GM18909 (cell line): ENCODE measurements around the gene LRRC4C.
"Not testable (repeated sequence)": the region's sequence is repeated elsewhere in the genome, so short reads cannot be mapped to it uniquely, and the experiment has no call there.

Experiments used
- ATAC-seq: cut with Tn5 transposase; IDR thresholded peaks from one replicate; pipeline ENCODE4 v1.9.1; 2021; ENCODE audit warnings: mild to moderate bottlenecking; ENCODE audit not compliant: unreplicated experiment, poor library complexity

Gene LRRC4C

DNA sequence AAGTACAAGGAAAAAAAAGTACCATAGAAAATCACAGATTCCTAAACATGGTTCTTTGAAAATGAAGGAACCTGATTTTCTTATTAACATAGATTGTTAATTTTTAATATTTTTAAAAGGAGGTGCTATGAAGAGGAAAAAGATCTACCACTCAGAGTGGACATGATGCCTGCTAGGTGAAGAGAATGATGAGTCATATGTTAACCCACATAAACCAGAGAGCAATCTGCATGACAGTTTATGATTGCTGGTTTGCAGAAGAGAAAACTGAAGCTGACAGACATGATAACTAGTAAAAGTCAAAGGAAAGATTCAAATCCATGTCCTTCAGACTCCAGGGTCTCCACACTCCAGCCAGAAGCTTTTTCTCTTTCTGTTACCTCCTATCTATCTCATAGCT, 1231.7 kb downstream of the LRRC4C start:
- ATAC-seq = peak; percentile 95

DNA sequence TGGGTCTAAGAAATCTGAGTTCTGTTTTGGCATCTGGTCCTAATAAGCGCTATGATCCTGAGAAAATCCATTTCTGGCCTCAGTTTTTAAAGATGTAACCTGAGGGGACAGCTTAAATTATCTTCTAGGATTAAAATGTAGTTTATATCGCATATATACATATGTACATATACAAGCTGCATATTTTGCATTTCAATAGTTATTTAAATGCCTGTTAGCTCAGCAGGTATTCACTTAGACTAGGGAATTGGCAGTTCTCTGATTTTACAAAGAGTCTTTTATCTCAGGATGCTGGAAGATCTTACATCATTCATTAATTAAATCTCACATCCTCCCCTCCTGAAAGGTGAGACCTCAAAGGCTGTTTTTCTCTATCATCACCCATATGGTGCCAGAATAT, 1232.8 kb downstream of the LRRC4C start:
- ATAC-seq = no peak

DNA sequence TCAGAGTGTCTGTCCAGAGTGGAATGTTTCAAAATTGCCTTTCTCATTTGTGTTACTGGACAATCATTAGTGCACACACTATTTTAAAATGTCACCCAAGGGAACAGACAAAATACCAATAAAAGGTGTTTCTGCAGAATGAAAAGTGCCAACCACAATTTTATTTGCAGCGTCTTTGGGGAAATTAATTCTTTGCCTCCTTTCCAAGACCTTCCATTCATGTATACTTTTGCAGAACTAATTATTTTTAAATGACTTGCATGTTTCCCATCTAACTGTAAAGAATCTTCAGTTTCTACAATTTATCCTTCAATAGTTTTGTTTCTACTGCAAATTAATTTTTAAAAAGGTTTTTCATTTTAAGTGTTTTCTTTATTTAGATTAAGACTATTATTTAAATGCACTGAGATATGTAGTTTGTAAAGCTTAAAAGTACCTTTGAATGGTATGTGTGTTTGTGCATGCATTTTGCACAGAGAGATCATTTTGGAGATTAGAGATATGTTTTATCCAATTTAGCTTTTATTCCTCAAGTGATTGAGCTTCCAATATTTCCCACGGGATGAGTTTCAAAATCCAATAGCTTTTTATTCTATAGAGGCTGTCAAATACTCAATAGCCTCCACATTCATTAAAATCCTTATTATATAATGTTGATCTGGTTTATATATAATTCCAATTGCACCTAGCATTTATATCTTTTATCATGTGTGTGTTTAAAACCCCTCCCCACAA, 1235.7 kb downstream of the LRRC4C start:
- no peak for ATAC-seq

DNA sequence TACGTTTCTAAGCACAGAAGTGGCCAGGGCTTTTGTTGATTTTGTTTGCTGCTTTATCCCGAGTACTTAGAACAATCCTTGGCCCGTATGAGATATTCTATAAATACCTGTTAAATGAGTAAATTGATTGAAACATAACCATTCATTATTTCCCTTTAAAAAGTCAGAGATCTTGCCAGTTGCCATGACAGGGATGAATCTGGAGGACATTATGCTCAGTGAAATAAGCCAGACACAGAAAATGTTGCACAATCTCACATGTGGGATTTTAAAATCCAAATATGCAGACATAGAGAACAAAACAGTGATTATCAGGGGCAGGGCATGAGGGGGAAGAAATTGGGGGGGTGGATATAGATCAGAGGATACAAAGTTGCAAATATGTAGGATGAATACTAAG, 1240.1 kb downstream of the LRRC4C start:
- no peak for ATAC-seq

- no peak for ATAC-seq
Observed at GRCh38 chr11:40215556-40215955, 1243.9 kb downstream of the LRRC4C start.

DNA sequence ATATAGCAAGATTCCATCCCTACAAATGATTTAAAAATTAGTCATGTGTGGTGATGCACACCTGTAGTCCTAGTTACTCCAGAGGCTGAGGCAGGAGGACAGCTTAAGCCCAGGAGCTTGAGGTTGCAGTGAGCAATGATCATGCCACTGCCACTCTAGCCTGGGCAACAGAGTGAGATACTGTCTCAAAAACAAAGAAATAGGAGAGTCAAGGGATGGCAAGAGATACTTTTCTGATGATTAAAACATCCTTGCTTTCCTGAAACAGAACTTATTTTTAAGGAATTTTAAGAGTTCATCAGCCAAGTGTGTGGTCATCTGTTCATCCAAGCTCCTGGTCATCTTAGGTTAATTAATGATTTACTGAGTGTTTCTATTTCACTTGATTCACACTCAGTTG, 1252.0 kb downstream of the LRRC4C start:
- no peak for ATAC-seq

DNA sequence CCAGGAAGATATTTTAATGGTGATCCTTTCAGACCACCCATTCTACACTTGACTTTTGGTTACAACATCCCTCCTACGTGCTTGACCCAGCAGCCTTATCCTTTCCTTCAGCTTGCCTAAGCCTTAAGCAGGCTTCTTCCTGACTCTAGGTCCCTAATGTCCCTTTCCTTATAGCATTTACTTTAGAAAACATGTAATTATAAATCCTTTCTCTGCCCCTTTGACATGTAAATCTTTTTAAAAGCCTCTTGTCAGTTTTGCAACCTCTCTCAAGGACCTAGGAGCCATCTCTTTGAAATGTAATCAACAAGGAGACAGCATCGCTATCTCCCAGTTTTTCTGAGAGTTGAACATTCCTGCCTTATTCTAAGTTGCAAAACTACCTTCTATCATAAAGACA, 1255.2 kb downstream of the LRRC4C start:
- ATAC-seq = no peak

DNA sequence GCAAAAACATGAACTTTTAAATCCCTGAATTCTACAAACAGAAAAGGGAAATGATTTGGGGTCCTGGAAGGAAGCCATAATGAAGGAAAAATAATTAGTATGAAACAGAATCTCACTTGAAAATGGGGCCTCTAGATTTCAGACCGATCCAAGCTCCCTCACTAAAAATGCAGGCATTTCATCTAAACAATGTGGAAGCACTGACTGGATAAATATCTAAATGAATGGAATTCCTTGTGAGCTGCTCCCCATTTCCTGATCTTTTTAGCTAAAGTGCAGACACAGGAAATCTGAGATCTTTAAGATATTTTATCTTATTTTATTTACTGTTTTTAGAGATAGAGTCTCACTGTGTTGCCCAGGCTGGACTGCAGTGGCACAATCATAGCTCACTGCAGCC, 1255.8 kb downstream of the LRRC4C start:
- no peak for ATAC-seq

DNA sequence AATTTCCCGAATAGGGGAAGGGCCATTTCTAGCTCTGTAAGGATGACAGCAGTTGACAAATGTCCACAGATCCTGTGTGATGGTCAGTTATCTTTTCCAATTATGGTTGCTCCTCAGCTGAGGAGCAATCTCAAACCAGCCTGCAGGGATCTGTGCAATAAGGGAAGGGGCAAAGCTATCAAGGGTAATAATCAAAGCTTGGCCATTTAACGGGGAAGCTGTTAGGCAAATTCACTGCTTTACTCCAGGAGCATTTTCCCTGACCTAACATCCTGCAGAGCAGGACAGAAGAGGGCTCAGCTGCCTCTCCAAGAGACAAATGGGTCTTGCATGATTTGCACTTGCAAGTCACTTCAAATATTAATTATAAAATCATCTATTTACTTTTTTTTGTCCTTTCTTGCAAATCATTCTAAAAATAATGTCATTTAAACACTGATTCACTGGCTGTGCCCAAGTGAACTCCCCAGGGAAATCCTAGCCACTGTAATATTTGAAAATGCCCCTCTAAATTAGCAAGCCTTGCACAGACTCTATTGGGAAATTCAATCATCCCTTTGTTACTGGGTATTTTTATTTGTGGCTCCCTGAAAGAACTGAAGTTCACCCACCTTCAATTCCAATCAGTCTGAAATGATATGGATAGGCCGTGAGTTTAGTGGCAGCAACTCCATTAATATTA, 1256.7 kb downstream of the LRRC4C start:
- no peak for ATAC-seq

DNA sequence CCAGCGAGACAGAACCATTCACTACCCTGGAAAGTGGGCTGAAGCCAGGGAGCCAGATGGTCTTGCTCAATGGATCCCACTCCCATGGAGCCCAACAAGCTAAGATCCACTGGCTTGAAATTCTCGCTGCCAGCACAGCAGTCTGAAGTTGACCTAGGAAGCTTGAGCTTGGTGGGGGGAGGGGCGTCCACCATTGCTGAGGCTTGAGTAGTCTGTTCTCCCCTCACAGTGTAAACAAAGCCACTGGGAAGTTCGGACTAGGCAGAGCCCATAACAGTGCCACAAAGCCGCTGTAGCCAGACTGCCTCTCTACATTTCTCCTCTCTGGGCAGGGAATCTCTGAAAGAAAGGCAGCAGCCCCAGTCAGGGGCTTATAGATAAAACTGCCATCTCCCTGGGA, 1266.9 kb downstream of the LRRC4C start:
- ATAC-seq = not testable (repeated sequence)

- ATAC-seq = no peak
Observed at GRCh38 chr11:40190294-40190693, 1269.2 kb downstream of the LRRC4C start.

- ATAC-seq = no peak
Observed at GRCh38 chr11:40188848-40189247, 1270.6 kb downstream of the LRRC4C start.

DNA sequence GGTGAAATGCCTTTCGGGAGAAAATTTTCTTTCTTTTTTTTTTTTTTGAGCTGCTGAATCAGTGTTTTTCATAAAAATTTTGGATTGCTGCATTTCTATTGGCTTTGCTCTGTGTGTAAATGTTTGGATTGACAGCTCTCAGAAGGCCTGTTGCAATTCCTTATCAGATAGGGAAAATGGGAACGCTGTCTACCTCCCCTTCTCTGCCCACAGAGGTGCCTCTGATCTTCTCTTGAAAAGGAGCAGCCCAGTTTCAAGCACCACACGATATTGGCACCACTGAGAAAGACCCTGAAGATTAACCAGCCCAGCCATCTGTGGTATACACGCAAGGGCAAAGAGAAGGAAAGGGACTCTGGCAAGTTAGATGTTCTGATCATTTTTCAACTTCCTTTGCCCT, 1272.2 kb downstream of the LRRC4C start:
- no peak for ATAC-seq

- ATAC-seq = no peak
Observed at GRCh38 chr11:40186437-40187263, 1272.8 kb downstream of the LRRC4C start.

GRCh38 chr11:40185793-40186192, 1273.7 kb downstream of the LRRC4C start:
- ATAC-seq = no peak

DNA sequence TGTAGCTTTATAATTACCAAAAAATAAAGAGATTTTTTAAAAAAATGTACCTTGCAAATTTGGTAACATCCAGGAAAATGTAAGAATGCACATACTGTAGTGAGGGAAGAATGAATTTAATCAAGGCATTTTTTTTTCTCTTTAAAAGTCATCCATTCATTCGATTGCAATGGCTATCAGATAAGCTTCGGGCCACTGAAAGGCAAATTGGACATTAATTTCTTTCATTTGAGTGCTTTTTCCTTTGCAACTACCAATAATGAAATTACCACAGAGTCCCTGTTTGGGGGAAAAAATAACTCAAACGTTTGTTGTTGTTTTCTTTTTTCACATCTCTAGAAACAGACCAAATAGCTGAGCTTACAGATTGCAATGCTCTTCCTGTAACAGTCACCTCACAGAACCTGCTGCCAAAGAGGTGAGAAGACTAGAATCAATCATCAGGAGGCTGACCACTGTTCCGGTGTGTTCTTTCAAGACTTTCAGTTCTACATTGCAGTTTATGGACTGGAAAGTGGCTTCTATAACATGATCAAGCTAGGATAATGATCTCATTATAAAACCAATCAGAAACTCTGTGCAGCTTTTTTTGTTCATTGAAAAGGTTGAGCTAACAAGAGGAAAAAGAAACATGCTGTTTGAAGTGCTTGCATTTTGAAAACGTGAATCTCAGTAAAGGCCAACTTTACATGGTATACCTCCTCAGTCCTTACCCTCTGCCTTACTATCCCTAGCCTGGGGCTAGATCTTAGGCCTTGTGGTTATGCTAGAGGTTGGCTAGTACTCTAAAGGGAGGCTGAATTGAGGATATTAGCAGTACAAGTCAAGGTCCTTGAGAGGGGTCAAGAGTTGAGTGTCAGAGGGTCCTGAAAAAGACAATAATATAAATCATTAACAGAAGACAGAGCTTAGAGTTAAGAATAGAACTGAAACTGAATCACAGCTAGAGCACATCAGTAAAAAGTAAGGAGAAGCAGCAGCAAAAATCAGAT, 1276.1 kb downstream of the LRRC4C start:
- peak; percentile 93 for ATAC-seq

DNA sequence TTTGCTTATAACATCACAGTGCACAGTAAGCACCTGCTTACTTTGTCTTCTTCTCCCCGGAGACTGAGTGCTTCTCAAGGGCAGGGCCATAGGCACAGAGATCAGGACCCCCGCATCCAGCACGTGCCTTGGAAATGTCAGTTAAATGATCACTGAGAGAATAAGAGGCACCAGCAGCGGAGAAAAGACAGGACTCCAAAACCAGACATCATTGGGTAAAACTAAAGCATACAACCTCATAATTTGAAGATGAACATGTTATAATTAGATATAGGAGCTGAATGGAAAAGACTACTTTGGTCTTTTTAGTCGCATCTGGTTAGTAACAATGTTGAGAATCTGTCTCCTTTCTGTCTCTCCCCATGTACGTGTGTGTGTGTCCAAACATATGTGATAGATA, 1279.9 kb downstream of the LRRC4C start:
- no peak for ATAC-seq

DNA sequence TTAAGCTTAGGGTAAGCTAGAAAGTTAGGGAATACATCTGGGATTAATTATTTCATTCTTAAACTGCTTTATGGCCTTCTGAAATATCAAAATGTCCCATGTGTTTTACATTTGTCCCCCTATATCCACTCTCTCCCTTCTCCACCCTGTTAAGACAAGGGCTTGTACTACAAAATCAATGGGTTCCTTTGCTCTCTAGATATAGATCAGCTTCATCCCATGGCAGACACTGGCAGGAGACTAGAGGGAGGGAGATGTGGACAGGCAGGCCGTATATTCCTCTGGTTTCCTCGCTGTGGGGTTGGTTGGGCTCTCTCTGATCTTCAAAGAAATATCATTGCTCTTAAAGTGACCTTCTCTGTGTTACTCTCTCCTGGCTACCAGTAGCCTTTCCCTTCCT, 1281.0 kb downstream of the LRRC4C start:
- ATAC-seq = no peak

GRCh38 chr11:40175980-40176379, 1283.5 kb downstream of the LRRC4C start:
- ATAC-seq = no peak

DNA sequence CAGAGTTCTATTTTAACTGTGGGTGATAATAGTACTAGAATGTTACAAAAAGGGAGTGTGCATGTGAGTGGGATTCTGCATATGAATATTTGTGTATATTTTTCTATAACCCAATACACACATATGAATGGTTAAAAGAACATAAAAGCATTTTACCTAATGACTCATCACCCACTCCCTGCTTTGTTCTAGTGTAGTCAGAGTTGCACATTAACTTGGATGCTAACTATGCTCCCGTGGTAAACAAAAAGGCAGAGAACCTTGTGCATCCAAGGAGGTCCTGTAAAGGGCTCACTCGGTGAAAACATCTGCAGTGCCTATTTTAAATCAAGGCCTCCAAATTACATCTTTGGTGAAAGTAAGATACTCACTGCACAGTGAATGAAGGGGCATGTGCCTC, 1289.4 kb downstream of the LRRC4C start:
- peak; percentile 56 for ATAC-seq
